Mesendoderm (in vitro differentiated cells): ENCODE data around the gene HNRNPUL1.

ENCODE experiments used
- DNase-seq: peaks from one replicate; pipeline ENCODE4 v3.0.0; 2013
- H2AK5ac ChIP-seq: 2 replicates; pipeline ENCODE4 v1.6.1; 2013; ENCODE audit warnings: low read length, inconsistent platforms
- H2BK120ac ChIP-seq: 2 replicates; pipeline ENCODE4 v1.6.1; 2013; ENCODE audit warnings: low read depth, mild to moderate bottlenecking, low read length, moderate library complexity, mixed read lengths
- H2BK15ac ChIP-seq: replicated peaks from 2 replicates; pipeline ENCODE4 v1.6.1; 2013; ENCODE audit warnings: low read depth, mild to moderate bottlenecking, moderate library complexity
- H2BK5ac ChIP-seq: 2 replicates; pipeline ENCODE4 v1.6.1; 2013; ENCODE audit warnings: low read length, inconsistent platforms
- H3K18ac ChIP-seq: 2 replicates; pipeline ENCODE4 v1.6.1; 2013; ENCODE audit warnings: mild to moderate bottlenecking, low read length, mixed read lengths
- H3K23ac ChIP-seq: one replicate; pipeline ENCODE4 v1.6.1; 2013; ENCODE audit warnings: low read length
- H3K27ac ChIP-seq: 2 replicates; pipeline ENCODE4 v1.5.1; 2013; ENCODE audit warnings: low read depth, mild to moderate bottlenecking, inconsistent platforms, low read length, moderate library complexity
- H3K27me3 ChIP-seq: 2 replicates; pipeline ENCODE4 v1.6.1; 2013; ENCODE audit warnings: low read length, control low read depth, mild to moderate bottlenecking, inconsistent platforms; ENCODE audit not compliant: insufficient read depth, poor library complexity
- H3K36me3 ChIP-seq: 2 replicates; pipeline ENCODE4 v1.6.1; 2013; ENCODE audit warnings: low read length, inconsistent platforms; ENCODE audit not compliant: control insufficient read depth, insufficient read depth
- H3K4ac ChIP-seq: one replicate; pipeline ENCODE4 v1.6.1; 2013; ENCODE audit warnings: low read depth, mild to moderate bottlenecking, low read length, moderate library complexity
- H3K4me1 ChIP-seq: 2 replicates; pipeline ENCODE4 v1.6.1; 2013; ENCODE audit warnings: low read depth, low read length, inconsistent platforms; ENCODE audit not compliant: control insufficient read depth
- H3K4me2 ChIP-seq: 2 replicates; pipeline ENCODE4 v1.6.1; 2013; ENCODE audit warnings: low read length
- H3K4me3 ChIP-seq: 2 replicates; pipeline ENCODE4 v1.5.1; 2013; ENCODE audit warnings: mild to moderate bottlenecking, low read length
- H3K56ac ChIP-seq: one replicate; pipeline ENCODE4 v1.6.1; 2013; ENCODE audit warnings: low read length
- H3K79me1 ChIP-seq: 2 replicates; pipeline ENCODE4 v1.6.1; 2013; ENCODE audit warnings: low read length, inconsistent platforms
- H3K79me2 ChIP-seq: 2 replicates; pipeline ENCODE4 v1.6.1; 2013; ENCODE audit warnings: mild to moderate bottlenecking, low read length; ENCODE audit not compliant: control insufficient read depth, insufficient read depth
- H3K9ac ChIP-seq: 2 replicates; pipeline ENCODE4 v1.6.1; 2013; ENCODE audit warnings: low read length, inconsistent platforms
- H4K5ac ChIP-seq: one replicate; pipeline ENCODE4 v1.6.1; 2013; ENCODE audit warnings: low read length
- H4K8ac ChIP-seq: one replicate; pipeline ENCODE4 v1.6.1; 2013; ENCODE audit warnings: low read depth, mild to moderate bottlenecking, control low read depth, low read length, moderate library complexity
- WGBS: extraction: QIAGEN DNeasy Blood & Tissue Kit; methylation state at CpG from one replicate; pipeline ENCODE4 v1.1.7; 2013; ENCODE audit warnings: low lambda C conversion rate, missing lambda C conversion rate; ENCODE audit not compliant: insufficient coverage; ENCODE audit errors: extremely low coverage; 5-methylcytosine and 5-hydroxymethylcytosine counted together

HNRNPUL1 gene

DNA sequence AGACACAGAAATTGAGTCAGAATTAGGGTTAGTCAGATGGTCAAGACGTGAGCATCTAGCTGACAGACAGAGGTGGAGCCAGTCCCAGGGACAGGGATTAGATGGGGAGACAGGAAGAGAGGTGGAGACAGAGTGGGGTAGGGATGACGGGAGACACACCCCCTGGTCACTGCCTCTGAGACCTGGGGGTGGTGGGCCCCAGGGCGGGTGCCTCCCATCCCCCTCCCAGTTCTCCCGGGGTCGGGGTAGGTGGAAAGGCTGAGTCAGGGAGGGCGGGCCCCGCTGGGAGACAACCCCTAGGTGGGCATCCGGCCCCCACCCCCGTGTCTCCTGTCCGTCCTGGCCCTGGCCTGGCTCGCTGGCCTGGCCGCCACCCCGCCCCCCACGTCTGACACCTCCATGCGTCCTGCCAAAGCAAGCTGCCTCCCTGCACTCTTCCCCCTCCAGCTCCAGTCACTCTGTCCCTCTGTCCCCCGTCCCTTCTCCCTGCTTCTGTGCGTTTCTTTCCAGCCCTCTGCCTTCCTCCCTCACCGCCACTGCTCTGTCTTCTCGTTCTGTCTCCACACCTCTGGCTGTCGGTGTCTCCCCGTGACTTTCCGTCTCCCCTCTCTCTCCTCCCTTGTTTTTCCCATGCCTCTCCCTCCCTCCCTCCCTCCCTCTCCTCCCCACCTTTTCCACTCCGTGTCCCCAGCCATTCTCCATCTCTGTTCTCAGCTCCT is 60.9 kb downstream of the HNRNPUL1 start:
- Histone ChIP-seq H3K4me3 (no peak overlapping the region), H3K27me3 (no peaks in the 10 kb centered on the region), H3K4ac (peak overlapping the region; percentile 92), H3K79me2 (peaks cover 2% of the 10 kb centered on the region), H3K56ac (peak overlapping the region; percentile 95), H2BK5ac (peak overlapping the region; percentile 100), H3K4me1 (peaks cover 39% of the 10 kb centered on the region), H2BK15ac (no peak overlapping the region), H4K8ac (peak overlapping the region; percentile 30), H3K36me3 (peaks cover 1% of the 10 kb centered on the region), H3K18ac (peak overlapping the region; percentile 86), H2AK5ac (peak overlapping the region; percentile 57), H2BK120ac (peak overlapping the region; percentile 86), H3K27ac (peak overlapping the region; percentile 99), H3K79me1 (peaks cover 2% of the 10 kb centered on the region), H3K9ac (peak overlapping the region; percentile 70), H4K5ac (no peak overlapping the region), H3K4me2 (peak overlapping the region; percentile 56), H3K23ac (peak overlapping the region; percentile 48)
- no CpG with 5 or more reads among the region's 23 CpGs for WGBS
- peak; percentile 99 for DNase-seq

DNA sequence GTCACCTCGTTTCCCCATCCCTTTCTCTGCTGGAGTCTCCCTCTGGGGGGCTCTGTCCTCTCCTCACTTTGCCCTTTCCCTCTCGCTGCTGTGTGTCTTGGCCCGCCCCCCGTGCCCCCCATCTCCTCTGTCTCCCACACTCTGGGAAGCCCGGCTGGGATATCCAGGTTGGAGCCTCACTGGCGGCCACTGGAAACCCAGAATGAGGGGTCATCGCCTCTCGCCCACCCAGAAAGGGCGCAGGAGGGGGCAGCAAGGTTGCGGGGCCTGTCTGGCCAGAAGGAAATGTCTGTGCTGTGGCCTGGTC is 61.4 kb downstream of the HNRNPUL1 start:
- H3K4me3 ChIP-seq, result no peak overlapping the region

DNA sequence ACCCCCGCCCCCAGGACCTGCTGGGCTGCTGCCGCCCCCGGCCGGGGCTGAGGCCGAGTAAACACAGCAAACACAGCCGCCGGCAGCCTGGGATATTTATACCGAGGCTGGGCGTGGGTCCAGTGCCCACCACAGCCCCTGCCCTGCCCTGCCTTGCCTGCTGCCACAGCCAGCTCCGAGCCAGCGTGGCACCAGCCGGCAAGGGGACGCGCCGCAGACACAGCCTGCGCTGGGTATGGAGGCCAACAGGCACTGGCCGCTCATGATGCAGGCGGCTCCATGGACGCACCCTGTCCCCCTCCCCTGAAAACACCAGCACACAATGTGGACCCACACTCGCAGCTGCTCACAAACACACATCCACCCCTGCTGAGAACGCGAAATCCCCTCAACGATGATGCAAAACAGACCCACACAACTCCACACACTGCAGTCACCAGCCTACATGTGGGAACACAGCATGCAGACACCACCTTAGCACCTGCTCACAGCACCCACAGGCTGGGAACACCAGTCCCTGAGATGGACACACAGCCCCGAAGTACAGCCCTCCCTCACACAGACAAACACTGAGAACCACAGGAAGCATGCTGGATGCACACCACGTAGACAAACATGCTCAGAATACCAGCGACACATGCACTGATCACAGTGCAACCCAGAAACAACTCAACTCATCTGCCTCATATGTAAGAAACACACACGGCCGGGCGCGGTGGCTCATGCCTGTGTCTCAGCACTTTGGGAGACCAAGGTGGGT is 62.0 kb downstream of the HNRNPUL1 start:
- no peak overlapping the region for H2BK15ac ChIP-seq
- no peak for DNase-seq

More for the DNA sequence above, 61.4 kb downstream of the HNRNPUL1 start:
- H4K5ac ChIP-seq, result no peak overlapping the region
- H2BK120ac ChIP-seq, result peak overlapping the region; percentile 86
- peaks cover 1% of the 10 kb centered on the region for H3K36me3 ChIP-seq
- no CpG with 5 or more reads among the region's 10 CpGs for whole genome bisulfite sequencing
- no peak overlapping the region for H2BK15ac ChIP-seq
- peak overlapping the region; percentile 86 for H3K18ac ChIP-seq
- peak overlapping the region; percentile 70 for H3K9ac ChIP-seq
- H3K4ac ChIP-seq, result peak overlapping the region; percentile 92
- peak overlapping the region; percentile 100 for H2BK5ac ChIP-seq
- H2AK5ac ChIP-seq, result peak overlapping the region; percentile 57
- H3K27ac ChIP-seq, result peak overlapping the region; percentile 99
- peak overlapping the region; percentile 30 for H4K8ac ChIP-seq
- peaks cover 2% of the 10 kb centered on the region for H3K79me1 ChIP-seq
- H3K79me2 ChIP-seq, result peaks cover 2% of the 10 kb centered on the region
- H3K23ac ChIP-seq, result no peak overlapping the region
- peaks cover 39% of the 10 kb centered on the region for H3K4me1 ChIP-seq
- H3K27me3 ChIP-seq, result no peaks in the 10 kb centered on the region
- H3K4me2 ChIP-seq, result peak overlapping the region; percentile 39
- H3K56ac ChIP-seq, result peak overlapping the region; percentile 95
- no peak for DNase-seq

DNA sequence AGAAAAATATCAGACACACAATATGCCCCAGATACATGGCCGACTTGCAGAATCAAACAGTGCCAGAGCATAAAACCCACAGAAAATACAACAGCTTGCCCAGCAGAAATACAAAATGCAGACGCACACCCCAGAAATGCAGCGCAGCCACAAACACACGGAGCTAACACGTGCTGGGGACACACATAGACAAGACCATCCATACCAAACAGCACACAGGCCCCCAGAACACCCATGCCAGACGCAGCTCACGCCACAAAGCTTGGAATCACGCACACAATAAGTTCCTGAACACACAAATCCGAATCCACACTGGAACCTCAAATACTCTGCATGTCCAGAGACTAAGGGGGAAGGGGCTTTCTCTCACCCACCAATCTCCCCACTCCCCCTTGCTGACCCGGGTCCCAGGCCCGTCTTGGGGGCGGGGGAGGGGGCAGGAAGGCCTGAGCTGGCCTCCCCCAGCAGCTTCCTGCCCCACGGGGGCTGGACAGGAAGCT is 63.0 kb downstream of the HNRNPUL1 start:
- peak overlapping the region; percentile 99 for H2BK5ac ChIP-seq
- H2AK5ac ChIP-seq, result peak overlapping the region; percentile 99
- H2BK15ac ChIP-seq, result no peak overlapping the region
- no peak overlapping the region for H3K4me3 ChIP-seq
- peaks cover 1% of the 10 kb centered on the region for H3K36me3 ChIP-seq
- H3K4me2 ChIP-seq, result peak overlapping the region; percentile 15
- peak overlapping the region; percentile 94 for H3K56ac ChIP-seq
- H3K18ac ChIP-seq, result peak overlapping the region; percentile 60
- H3K9ac ChIP-seq, result peak overlapping the region; percentile 72
- peak overlapping the region; percentile 84 for H3K4ac ChIP-seq
- peak overlapping the region; percentile 99 for H3K23ac ChIP-seq
- no peak for DNase-seq
- H3K79me2 ChIP-seq, result peaks cover 2% of the 10 kb centered on the region
- H3K27me3 ChIP-seq, result no peaks in the 10 kb centered on the region
- peak overlapping the region; percentile 77 for H4K5ac ChIP-seq
- no peak overlapping the region for H4K8ac ChIP-seq
- peaks cover 37% of the 10 kb centered on the region for H3K4me1 ChIP-seq
- WGBS, result no CpG with 5 or more reads among the region's 13 CpGs
- peak overlapping the region; percentile 39 for H2BK120ac ChIP-seq
- peak overlapping the region; percentile 92 for H3K27ac ChIP-seq
- peaks cover 2% of the 10 kb centered on the region for H3K79me1 ChIP-seq

More for the DNA sequence above, 62.0 kb downstream of the HNRNPUL1 start:
- Histone ChIP-seq H3K4ac (peak overlapping the region; percentile 92), H4K5ac (peak overlapping the region; percentile 96), H3K27me3 (no peaks in the 10 kb centered on the region), H3K79me1 (peaks cover 2% of the 10 kb centered on the region), H3K4me2 (peak overlapping the region; percentile 39), H4K8ac (no peak overlapping the region), H3K4me3 (no peak overlapping the region), H2AK5ac (peak overlapping the region; percentile 99), H3K18ac (peak overlapping the region; percentile 86), H3K9ac (peak overlapping the region; percentile 70), H2BK120ac (peak overlapping the region; percentile 86), H3K4me1 (peaks cover 38% of the 10 kb centered on the region), H3K36me3 (peaks cover 1% of the 10 kb centered on the region), H3K27ac (peak overlapping the region; percentile 99), H3K56ac (peak overlapping the region; percentile 95), H2BK5ac (peak overlapping the region; percentile 100), H3K23ac (peak overlapping the region; percentile 66), H3K79me2 (peaks cover 2% of the 10 kb centered on the region)
- no CpG with 5 or more reads among the region's 30 CpGs for WGBS

DNA sequence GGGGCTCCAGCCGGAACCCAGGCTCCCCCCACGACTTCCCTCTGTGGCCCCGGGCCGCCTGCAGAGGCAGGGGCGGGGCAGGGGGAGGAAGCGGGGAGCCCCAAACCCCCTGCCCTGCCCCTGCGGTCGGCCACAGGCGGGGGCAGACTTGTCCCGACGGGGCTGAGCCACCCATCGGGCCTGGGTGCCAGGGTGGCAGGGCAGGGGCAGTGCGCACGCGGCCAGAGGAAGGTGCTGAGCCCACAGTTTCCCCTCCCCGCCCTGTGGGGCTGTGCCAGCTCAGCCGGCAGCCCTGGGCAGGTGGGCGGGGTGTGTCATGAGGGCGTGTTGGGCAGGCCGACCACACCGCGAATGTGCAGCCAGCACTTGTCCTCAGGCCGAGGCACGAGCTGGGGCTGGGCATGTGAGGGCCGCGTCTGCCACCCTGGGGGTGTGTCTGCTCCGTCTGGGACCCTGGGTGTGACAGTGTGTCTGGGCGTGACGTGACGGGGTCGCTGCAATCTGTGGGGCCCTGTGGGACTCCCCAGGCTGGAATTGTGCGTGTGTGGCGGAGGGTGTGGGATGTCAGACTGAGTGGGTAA is 63.5 kb downstream of the HNRNPUL1 start:
- H3K56ac ChIP-seq, result peak overlapping the region; percentile 94
- H2AK5ac ChIP-seq, result peak overlapping the region; percentile 84
- peaks cover 2% of the 10 kb centered on the region for H3K79me2 ChIP-seq
- H3K9ac ChIP-seq, result peak overlapping the region; percentile 72
- H3K4me3 ChIP-seq, result no peak overlapping the region
- DNase-seq, result no peak
- peak overlapping the region; percentile 16 for H3K23ac ChIP-seq
- H3K4me1 ChIP-seq, result peaks cover 35% of the 10 kb centered on the region
- H4K5ac ChIP-seq, result no peak overlapping the region
- peaks cover 2% of the 10 kb centered on the region for H3K79me1 ChIP-seq
- peak overlapping the region; percentile 39 for H2BK120ac ChIP-seq
- peaks cover 1% of the 10 kb centered on the region for H3K36me3 ChIP-seq
- no peak overlapping the region for H4K8ac ChIP-seq
- H3K4ac ChIP-seq, result peak overlapping the region; percentile 84
- WGBS, result no CpG with 5 or more reads among the region's 33 CpGs
- peak overlapping the region; percentile 92 for H3K27ac ChIP-seq
- peak overlapping the region; percentile 99 for H2BK5ac ChIP-seq
- no peak overlapping the region for H2BK15ac ChIP-seq
- no peak overlapping the region for H3K4me2 ChIP-seq
- H3K18ac ChIP-seq, result peak overlapping the region; percentile 60
- H3K27me3 ChIP-seq, result no peaks in the 10 kb centered on the region
